Measurements from ENCODE around the gene CRTAP.

GRCh38 chr3:33131331-33132018 lies 17.7 kb downstream of the CRTAP start:
- TF ChIP-seq POLR2AphosphoS5 (IDR thresholded peaks at IDR 0.05) (peak; percentile 20), CTCF (IDR thresholded peaks at IDR 0.05) (peak; percentile 54 to 72 (median 72)), POLR2A (IDR thresholded peaks at IDR 0.05) (no peak)
